ENCODE measurements around the gene DNM3.

DNA sequence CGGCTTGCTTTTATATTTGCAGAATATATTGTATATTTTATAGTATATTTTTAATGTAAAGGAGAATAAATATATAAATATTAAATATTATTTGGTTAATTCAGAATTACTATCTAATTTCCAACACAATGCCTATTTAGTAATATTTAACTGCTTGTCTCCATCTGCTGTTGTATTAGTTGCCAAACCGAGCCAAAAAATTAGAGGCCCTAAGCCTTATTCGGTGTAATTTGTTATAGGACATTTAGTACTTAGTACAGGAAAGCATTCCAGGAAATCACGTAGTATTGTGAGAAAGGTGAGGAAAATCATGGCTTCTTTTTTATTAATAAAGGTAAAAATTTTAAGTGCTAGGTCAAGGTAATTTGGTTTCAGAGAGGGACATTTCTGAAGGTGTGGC, 93.8 kb downstream of the DNM3 start:
- TF ChIP-seq, protein P1, sequence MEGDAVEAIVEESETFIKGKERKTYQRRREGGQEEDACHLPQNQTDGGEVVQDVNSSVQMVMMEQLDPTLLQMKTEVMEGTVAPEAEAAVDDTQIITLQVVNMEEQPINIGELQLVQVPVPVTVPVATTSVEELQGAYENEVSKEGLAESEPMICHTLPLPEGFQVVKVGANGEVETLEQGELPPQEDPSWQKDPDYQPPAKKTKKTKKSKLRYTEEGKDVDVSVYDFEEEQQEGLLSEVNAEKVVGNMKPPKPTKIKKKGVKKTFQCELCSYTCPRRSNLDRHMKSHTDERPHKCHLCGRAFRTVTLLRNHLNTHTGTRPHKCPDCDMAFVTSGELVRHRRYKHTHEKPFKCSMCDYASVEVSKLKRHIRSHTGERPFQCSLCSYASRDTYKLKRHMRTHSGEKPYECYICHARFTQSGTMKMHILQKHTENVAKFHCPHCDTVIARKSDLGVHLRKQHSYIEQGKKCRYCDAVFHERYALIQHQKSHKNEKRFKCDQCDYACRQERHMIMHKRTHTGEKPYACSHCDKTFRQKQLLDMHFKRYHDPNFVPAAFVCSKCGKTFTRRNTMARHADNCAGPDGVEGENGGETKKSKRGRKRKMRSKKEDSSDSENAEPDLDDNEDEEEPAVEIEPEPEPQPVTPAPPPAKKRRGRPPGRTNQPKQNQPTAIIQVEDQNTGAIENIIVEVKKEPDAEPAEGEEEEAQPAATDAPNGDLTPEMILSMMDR (IDR thresholded peaks at IDR 0.05; ENCODE audit: control extremely low read depth in 1 of 3, insufficient read depth in 1 of 3, low read depth in 1 of 3, low read length in 3 of 3): no peak
- TF ChIP-seq, protein P2, sequence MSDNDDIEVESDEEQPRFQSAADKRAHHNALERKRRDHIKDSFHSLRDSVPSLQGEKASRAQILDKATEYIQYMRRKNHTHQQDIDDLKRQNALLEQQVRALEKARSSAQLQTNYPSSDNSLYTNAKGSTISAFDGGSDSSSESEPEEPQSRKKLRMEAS (IDR thresholded peaks at IDR 0.05): no peak
- TF ChIP-seq EP300 (IDR thresholded peaks at IDR 0.05; ENCODE audit: borderline replicate concordance in 1 of 2, low read depth in 2 of 2, low read length in 2 of 2): no peak
- TF ChIP-seq KDM1A (IDR thresholded peaks at IDR 0.05; ENCODE audit: borderline replicate concordance, low read length): no peak
- TF ChIP-seq CHD2 (IDR thresholded peaks at IDR 0.05; ENCODE audit: low read length): no peak
- no peak for TF ChIP-seq POLR2A (IDR thresholded peaks at IDR 0.05; ENCODE audit: control extremely low read depth in 1 of 2, low read depth in 2 of 2, low read length in 2 of 2)

All from H1 (cell line).